Stimulated activated CD4-positive, alpha-beta T cell treated with anti-CD3 and anti-CD28 coated beads, Interleukin-12 subunit alpha, Interleukin-12 subunit beta, amount 100 ng/mL, for 4 hours (primary cell): Measurements from ENCODE around the gene OR5T1.

Source experiments
- DNase-seq: peaks from one replicate; pipeline ENCODE4 v3.0.0-alpha.2; 2020

Gene OR5T1

DNA sequence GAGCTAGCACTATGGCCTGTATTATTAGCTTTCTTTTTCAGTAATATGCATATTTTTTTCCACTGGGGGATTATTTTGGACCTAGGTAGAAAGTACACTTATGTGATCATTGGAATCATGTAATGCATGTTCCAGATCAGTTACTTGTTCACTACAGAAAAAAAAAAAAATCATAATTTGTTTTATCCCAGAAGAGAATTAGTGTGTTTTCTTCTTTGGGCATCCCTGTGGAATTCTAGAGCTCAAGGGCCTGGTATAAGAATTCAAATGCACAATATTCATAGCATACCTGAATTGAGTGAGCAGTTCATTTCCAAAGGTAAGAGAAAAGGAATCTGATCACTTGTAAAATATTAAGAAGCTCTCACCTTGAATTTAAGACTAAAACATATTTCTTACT is at the start of gene OR5T1:
Gene OR5T1 (plus strand): TSS at position 301 of the 400 bp plus-strand sequence. CDS start 1,485 bp downstream, outside the sequence.
- DNase-seq: no peak

- DNase-seq: no peak
These were observed 39.8 kb upstream of the OR5T1 start, which contains the start of gene OR5T2 for GRCh38 chr11:56234155-56234554. Gene OR5T2 (minus strand): TSS chr11:56234255. CDS start chr11:56233062, 1,193 bp downstream.

DNA sequence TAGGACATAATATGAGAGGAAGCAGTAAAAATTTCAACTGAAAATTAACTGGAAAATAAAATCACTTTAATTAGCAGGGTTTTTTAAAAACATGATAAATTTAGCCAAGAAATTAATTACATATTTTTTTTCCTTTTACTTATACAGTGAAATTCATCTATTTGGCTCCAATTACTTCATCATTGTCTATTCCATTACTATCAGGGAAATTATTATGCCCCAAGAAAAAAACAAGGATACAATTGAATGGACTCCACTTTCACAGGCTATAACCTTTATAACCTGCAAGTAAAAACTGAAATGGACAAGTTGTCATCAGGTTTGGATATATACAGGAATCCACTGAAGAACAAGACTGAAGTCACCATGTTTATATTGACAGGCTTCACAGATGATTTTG is 22.0 kb upstream of the OR5T1 start, which contains the start of gene OR5T3:
Gene OR5T3 (plus strand): TSS at position 301 of the 400 bp plus-strand sequence. CDS start 0 bp downstream, at position 301.
- no peak for DNase-seq

DNA sequence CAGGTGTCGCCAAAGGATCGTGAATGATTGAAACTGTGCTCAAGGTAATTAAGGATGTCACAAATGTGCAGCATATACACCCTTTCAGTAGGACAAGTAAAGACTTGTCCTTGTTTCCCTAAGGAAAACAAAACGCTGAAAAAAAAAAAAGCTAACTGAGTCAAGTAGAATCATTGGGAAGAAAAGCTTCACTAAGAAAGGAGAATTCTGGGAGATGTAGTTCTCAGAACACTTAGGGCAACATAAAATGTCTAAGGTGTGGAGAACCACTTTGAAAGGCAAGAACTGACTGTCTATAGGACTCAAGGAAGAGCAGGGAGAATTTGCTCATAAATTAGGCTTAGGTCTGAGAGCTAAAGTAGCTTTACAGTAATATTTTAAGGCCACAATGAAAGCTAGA is 2.9 kb upstream of the OR5T1 start:
- no peak for DNase-seq

DNA sequence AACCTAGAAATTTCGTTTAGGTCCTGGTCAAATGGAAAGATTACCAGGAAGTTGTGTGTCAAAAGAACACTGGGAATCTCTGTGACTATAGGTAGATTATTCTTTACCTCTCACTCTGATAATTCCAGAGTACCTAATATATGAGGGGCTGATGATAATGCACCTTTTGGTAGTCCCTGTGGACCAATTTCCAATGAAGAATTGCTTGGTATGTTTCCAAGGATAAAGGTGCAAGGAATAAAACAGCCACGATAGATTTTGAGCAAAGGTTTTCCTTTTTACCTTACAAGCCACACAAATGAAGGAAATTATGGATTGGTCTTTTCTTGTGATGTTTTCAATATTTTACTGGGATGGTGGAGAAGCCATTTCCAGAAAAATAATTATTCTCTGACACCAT is 18.2 kb downstream of the OR5T1 start, which contains the start of gene OR8H1:
Gene OR8H1 (minus strand): TSS at position 101 of the 400 bp plus-strand sequence. CDS start 1,192 bp downstream, outside the sequence.
- no peak for DNase-seq

DNA sequence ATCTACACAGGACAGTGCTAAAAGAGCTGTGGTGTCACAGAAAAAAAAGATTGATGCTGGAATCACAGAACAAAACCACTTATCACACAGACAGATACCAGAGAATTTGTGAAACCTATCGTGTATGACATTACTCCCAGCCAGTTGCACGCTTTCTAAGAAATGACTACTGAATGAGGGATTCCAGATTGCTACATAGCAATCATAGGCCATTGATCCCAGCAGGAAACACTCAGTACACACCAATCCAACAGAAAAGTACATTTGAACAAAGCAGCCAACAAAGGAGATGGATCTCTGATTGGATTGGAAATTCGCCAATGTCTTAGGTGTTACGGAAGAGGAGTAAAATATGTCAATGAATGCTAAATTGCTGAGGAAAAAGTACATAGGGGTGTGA is 22.9 kb downstream of the OR5T1 start:
- no peak for DNase-seq

DNA sequence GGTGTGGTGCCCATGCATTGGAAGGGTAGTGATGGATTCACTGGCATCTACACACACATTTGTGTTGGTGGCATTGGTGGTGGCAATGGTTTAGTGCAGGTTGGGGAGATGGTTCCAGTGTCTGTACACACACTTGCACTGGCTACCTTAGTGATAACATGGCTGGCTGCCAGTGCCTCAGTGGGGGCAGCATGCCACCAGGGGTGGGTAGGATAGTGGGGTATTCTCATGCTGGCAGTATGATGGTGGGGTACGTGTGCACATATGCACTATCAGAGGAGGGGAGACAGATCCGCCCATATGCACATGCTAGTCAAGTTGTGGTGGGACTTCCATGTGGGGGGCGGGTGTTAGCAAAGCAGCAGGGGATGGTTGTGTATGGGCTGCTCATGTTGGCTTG is 33.9 kb downstream of the OR5T1 start:
- DNase-seq: no peak

- DNase-seq: no peak
These were observed 40.9 kb downstream of the OR5T1 start, which contains the start of gene OR8K3 for GRCh38 chr11:56314844-56315243. Gene OR8K3 (plus strand): TSS chr11:56315144. CDS start chr11:56318307, 3,163 bp downstream.
